Spleen (tissue), 7 donors: ENCODE measurements around the gene COIL.

ENCODE experiments used
- CTCF ChIP-seq, 11 experiments: fragments of 200-600 bp in 7 of 11; fragments of 450-650 bp in 4 of 11; sonication (generic) in 4 of 11; IDR thresholded peaks in 8 of 11; conservative IDR thresholded peaks in 3 of 11; 1 replicate in 7 of 11; 2 replicates in 4 of 11; pipeline versions ENCODE4 v1.4.0 to v1.8.0; 2016 to 2021; ENCODE audit warnings: antibody characterized with exemption in 11 of 11, inconsistent platforms in 4 of 11, mild to moderate bottlenecking in 1 of 11
- POLR2A ChIP-seq, 3 donors: fragments of 450-650 bp; IDR thresholded peaks; one replicate each; pipeline ENCODE4 v1.5.1; 2017; ENCODE audit warnings: antibody characterized with exemption in 3 of 3, mild to moderate bottlenecking in 1 of 3
- donor health status: DM: no; HTN: no; CAD: no; lungs with moderate emphysema.
- donor health status: DM: no; HTN: no; CAD: no.
- donor health status: DM: no; HTN: no; CAD: no.

GRCh38 chr17:56988901-56989572, 28.2 kb upstream of the COIL start:
- no peak for TF ChIP-seq CTCF (IDR thresholded peaks at IDR 0.05 in 8 of 11, conservative IDR thresholded peaks at IDR 0.05 in 3 of 11)
- TF ChIP-seq POLR2A (IDR thresholded peaks at IDR 0.05): no peak
